Stimulated activated CD4-positive, alpha-beta T cell treated with anti-CD3 and anti-CD28 coated beads, Interleukin-4, amount 100 ng/mL, for 48 hours (primary cell): Measurements from ENCODE around the gene NR2E3.
A peak's percentile ranks its signal among the peaks of the same experiment; 100 is the strongest.

ENCODE experiments used
- DNase-seq, 2 donors: peaks; one replicate each; pipeline ENCODE4 v3.0.0-alpha.2; 2020; ENCODE audit warnings: low read depth in 2 of 2

Gene NR2E3

DNA sequence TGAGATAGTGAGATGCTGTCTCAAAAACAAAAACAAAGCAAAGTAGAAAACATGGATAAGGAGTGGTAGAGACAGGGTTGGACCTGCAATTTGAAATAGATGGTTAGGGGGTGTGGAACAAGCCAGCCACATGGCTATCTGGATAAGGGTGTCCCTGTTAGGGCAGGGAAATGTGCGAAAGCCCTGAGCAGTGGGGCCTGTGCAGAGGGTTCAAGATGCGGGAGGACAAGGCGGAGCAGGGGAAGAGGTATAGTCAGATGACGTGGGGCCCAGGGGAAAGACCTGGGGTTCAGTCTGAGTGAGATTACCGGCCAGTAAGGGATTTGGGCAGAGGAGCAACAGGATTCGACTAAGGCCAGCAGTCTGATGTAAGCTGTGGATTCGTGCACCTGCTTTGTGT is 18.4 kb upstream of the NR2E3 start:
- DNase-seq, result no peak

GRCh38 chr15:71792521-71792920 is 17.8 kb upstream of the NR2E3 start:
- no peak for DNase-seq

DNA sequence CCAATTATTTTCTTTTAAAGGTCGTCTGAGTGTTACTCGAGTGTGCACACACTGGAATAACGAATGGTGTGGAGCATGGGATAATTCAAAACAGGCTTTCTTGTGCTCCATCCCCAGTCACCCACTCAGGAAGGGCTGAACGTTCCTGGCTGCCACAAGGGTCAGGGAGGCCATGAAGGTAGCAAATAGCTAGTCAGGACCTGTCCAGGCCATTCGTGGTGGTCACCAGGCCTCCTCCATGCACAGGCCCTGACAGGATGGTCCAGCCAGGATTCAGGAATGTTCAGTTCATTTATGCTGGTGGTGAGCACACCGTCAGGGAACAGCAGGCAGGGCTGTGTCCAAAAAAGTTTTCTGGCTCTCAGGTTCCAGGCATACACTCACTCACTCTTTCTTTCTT is 11.7 kb upstream of the NR2E3 start:
- no peak for DNase-seq

- DNase-seq, result no peak
Measured at GRCh38 chr15:71800190-71800589, 10.2 kb upstream of the NR2E3 start.

GRCh38 chr15:71800835-71801745 is 9.3 kb upstream of the NR2E3 start:
- no peak for DNase-seq

GRCh38 chr15:71801935-71802655 is 8.3 kb upstream of the NR2E3 start:
- DNase-seq, result no peak

DNA sequence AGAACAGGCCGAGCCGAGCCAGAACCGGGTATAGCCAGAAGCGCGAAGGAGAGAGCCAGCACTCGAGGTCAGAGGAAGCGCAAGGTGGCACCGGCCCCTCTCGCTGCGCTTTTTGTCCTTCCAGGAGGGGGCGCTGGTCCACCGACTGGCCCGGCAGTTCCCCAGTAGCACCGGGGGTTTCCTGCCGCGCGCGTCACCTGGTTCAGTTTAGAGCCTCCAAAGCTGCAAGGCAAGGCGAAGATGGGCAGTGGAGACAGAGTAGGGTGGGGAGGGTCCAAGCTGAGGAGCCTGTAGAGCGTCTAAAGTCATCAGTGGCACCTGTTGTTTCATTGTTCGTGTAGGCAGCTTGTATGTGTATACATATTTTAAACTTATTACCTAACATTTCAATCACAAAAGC is 7.6 kb upstream of the NR2E3 start:
- peak; percentile 30 to 52 for DNase-seq

DNA sequence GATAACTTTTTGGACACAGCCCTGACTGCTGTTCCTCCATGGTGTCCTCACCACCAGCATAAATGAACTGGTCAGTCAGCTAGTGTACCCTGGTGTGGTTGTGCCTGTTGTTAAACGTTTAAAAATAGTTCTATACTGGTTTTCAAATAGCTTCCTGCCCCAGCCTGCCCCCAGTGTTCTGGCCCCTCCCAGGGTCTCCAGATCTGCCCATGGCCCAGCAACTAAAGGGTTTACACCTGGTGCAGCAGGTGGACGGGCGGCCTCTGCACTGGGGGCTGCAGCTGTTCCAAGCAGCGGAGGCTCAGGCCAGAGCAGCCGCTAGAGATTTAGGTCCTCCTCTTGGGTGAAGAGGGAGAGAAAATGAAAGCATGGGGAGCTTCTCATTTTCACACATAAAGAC is 6.1 kb upstream of the NR2E3 start:
- no peak for DNase-seq

GRCh38 chr15:71804695-71805470 is 5.5 kb upstream of the NR2E3 start:
- no peak for DNase-seq

- no peak for DNase-seq
Measured at GRCh38 chr15:71806452-71806931, 3.9 kb upstream of the NR2E3 start.

- DNase-seq, result no peak
Measured at GRCh38 chr15:71807125-71807629, 3.2 kb upstream of the NR2E3 start.

DNA sequence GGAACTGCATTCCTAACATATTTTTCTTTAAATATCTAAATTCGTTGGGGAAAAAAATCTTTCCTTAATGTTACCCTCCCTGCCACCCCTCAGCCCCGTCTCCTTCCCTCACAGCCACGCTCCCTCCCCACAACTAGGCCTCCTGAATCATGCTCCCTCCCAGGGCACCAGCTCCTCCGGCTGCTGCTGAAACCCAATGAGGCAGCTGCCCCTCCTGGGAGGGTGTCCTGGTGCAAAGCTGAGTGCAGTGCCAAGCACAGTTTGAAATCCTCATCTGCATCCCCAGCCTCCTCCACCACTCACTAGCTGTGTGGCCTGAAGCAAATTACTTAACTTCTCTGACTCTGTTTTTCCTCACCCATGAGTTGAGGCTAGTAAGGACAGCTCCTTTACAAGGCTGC is 2.7 kb upstream of the NR2E3 start:
- no peak for DNase-seq

GRCh38 chr15:71808311-71809020 is 1.9 kb upstream of the NR2E3 start:
- DNase-seq, result no peak

DNA sequence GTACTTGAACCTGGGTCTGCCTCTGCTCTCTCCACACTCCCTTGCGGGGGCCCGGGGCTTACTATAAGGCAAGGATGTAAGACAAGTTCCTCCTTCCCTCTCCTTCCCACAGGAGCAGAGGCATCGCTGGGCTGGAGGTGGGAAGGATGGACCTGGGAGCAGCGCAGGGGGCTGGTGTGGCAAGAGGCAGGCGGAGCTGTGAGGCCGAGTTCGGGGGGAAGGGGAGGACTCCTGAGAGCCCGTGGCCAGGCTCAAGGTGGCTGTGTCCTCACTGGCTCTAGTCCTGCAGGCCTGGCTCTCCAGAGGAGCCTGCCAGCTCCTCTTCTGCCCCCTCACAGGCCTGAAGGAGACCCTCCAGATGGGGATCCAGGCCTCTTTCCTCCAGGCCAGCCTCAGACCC is 1.0 kb upstream of the NR2E3 start:
- DNase-seq, result no peak

GRCh38 chr15:71811036-71811736 is 832 bp downstream of the NR2E3 start:
- DNase-seq, result no peak

DNA sequence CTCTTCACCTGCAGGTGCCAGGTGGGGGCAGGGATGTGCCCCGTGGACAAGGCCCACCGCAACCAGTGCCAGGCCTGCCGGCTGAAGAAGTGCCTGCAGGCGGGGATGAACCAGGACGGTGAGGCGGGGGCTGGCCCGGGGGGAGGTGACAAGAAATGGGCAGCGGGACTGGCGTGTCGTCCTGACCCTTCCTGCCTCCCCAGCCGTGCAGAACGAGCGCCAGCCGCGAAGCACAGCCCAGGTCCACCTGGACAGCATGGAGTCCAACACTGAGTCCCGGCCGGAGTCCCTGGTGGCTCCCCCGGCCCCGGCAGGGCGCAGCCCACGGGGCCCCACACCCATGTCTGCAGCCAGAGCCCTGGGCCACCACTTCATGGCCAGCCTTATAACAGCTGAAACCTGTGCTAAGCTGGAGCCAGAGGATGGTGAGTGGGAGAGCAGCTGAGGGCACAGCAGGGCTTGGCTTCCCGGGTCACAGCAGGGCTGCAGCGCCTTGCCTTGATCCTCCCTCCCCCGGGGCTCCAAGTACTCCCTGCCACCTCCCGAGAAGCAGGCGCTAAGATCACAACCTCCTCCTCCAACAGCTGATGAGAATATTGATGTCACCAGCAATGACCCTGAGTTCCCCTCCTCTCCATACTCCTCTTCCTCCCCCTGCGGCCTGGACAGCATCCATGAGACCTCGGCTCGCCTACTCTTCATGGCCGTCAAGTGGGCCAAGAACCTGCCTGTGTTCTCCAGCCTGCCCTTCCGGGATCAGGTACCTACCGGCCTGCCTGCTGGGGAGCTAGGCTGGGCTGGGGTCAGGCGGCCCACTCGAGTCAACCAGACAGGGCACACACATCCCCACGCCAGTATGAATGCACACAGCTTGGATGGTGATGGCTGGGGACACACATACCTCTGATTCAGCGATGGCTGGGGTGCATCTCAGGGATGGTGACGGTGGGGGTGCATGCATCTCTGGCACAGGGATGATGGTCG is 1.7 kb downstream of the NR2E3 start:
- no peak for DNase-seq

DNA sequence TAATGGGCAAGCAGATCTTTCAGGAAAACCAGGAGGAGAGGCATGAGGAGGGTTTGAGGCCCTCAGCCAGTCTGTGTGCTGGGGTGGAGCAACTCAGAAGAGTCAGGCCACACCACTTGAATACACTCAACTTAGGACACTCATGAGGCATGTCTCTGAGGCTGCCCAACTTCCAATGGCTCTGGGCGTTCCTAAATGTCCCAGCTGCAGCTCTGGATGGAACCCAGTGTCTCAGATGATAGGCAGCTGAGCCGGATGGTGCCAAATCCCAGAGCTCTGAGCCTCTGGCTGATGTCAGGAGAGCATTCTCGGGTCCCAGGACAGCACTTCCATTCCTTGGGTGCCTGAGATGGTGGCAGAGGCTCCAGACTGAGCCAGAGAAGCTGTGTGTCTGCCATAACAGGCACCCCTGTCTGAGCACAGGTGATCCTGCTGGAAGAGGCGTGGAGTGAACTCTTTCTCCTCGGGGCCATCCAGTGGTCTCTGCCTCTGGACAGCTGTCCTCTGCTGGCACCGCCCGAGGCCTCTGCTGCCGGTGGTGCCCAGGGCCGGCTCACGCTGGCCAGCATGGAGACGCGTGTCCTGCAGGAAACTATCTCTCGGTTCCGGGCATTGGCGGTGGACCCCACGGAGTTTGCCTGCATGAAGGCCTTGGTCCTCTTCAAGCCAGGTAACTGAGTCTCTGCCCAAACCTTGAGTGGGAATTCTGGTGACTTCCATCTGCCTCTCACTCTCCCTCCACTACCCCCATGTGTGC is 2.8 kb downstream of the NR2E3 start:
- no peak for DNase-seq

DNA sequence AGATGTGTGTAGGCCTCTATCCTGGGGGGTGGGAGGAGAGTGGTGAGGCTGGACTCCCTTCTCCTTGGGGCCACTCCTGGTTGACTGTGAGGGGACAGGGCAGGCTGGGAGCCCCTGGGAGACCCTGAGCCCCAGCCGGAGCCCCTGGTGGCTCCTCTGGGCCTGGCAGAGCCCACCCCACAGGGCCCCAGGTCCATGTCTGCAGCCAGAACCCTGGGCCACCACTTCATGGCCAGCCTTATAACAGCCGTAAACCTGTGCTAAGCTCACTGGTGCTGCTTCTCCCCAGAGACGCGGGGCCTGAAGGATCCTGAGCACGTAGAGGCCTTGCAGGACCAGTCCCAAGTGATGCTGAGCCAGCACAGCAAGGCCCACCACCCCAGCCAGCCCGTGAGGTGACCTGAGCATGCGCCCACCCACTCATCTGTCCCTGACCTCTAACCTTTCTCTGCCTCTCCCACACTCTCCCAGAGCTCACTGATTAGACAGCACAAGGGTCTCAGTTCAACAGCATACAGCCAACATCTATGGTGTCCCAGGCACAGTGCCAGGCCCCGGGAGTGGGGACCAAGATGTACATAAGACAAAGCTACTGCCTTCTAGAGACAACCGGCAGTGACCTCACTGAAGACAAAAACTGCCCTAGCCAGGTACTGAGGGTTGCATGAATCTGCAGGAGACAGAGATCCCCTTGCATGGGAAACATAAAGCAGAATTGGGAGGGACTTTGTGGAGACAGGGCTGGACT is 3.5 kb downstream of the NR2E3 start:
- no peak for DNase-seq
